SH-SY5Y (cell line): Measurements from ENCODE around the gene TENM4.

Experiments
- GATA2 ChIP-seq: IDR thresholded peaks from 2 replicates; pipeline ENCODE4 v1.6.1; 2011; ENCODE audit warnings: mild to moderate bottlenecking, low read depth, low read length
- GATA3 ChIP-seq: IDR thresholded peaks from 2 replicates; pipeline ENCODE4 v1.6.1; 2011; ENCODE audit warnings: low read depth, mild to moderate bottlenecking, low read length, moderate library complexity

GRCh38 chr11:79330651-79331050, 110.2 kb downstream of the TENM4 start:
- TF ChIP-seq GATA3, result no peak
- TF ChIP-seq GATA2, result no peak
